Esophagus squamous epithelium (tissue), 5 donors: Measurements from ENCODE around the gene MYL6. TPM values are rescaled to one million over a fixed set of nuclear protein-coding genes. Genes with fewer than 3 reads are reported as not detected.

ENCODE experiments used
- DNase-seq: peaks from one replicate; lab custom pipeline; 2025; lab: John Stamatoyannopoulos, UW
- H3K27ac ChIP-seq, 4 donors: fragments of 200-600 bp; sonication (generic); one replicate each; pipeline ENCODE4 v1.5.1; 2016 to 2019; ENCODE audit warnings: mild to moderate bottlenecking in 1 of 4
- H3K27me3 ChIP-seq, 4 donors: fragments of 200-600 bp; sonication (generic); 1 replicate in 3 of 4; 2 replicates in 1 of 4; pipeline versions ENCODE4 v1.5.1 to v1.6.0; 2017 to 2021; ENCODE audit warnings: antibody characterized with exemption in 1 of 4
- H3K36me3 ChIP-seq, 3 donors: fragments of 200-600 bp; sonication (generic); one replicate each; pipeline ENCODE4 v1.5.1; 2016 to 2019
- H3K4me1 ChIP-seq, 3 donors: fragments of 200-600 bp; sonication (generic); one replicate each; pipeline ENCODE4 v1.5.1; 2017 to 2019
- H3K4me3 ChIP-seq, 4 donors: fragments of 200-600 bp; sonication (generic); 1 replicate in 3 of 4; 2 replicates in 1 of 4; pipeline ENCODE4 v1.5.1; 2016 to 2019; ENCODE audit warnings: mild to moderate bottlenecking in 2 of 4, moderate library complexity in 1 of 4
- H3K9me3 ChIP-seq, 3 donors: fragments of 200-600 bp; sonication (generic); one replicate each; pipeline ENCODE4 v1.5.1; 2016 to 2019
- CTCF ChIP-seq, 6 experiments: fragments of 450-650 bp in 4 of 6; fragments of 200-600 bp in 2 of 6; sonication (generic) in 2 of 6; IDR thresholded peaks; one replicate each; pipeline ENCODE4 v1.5.1; 2016 to 2019; ENCODE audit warnings: antibody characterized with exemption in 6 of 6, mild to moderate bottlenecking in 4 of 6, moderate library complexity in 4 of 6
- POLR2A ChIP-seq, 4 donors: fragments of 450-650 bp; IDR thresholded peaks; one replicate each; pipeline ENCODE4 v1.6.1; 2017; ENCODE audit warnings: antibody characterized with exemption in 4 of 4, mild to moderate bottlenecking in 4 of 4, moderate library complexity in 3 of 4
- WGBS, 2 donors: methylation state at CpG; one replicate each; pipeline ENCODE4 v1.1.5; 2018; 5-methylcytosine and 5-hydroxymethylcytosine counted together
- intact Hi-C: fragments of 100-400 bp; cut with DNase I; formaldehyde crosslinking; loops from one replicate; pipeline ENCODE4 v1.15.0; 2022
- total RNA-seq, 4 donors: library from RNA; depleted of rRNA; stranded (reverse); fragments of >200 nt; gene quantifications; one replicate each; pipeline ENCODE4 v1.1.0, GENCODE V29; 2016
- donor health status: DM: yes; HTN: yes; CAD: no.

MYL6 gene
- total RNA-seq, 4 donors from 2014 or later: 1,011 to 2,279 (median 1,490) TPM

- no peaks in the 10 kb centered on the region for H3K9me3 ChIP-seq
- H3K27me3 ChIP-seq: no peaks in the 10 kb centered on the region
- H3K27ac ChIP-seq: no peak overlapping the region
- DNase-seq: no peak
- TF ChIP-seq CTCF (IDR thresholded peaks at IDR 0.05) (no peak), POLR2A (IDR thresholded peaks at IDR 0.05) (no peak)
- 93% methylated on average over 11 to 13 of the region's 14 CpGs for WGBS, 2 donors
- H3K36me3 ChIP-seq: peaks cover 42 to 100% (median 62%) of the 10 kb centered on the region in 3 donors
- intact Hi-C loops: no loop called here
- H3K4me3 ChIP-seq: no peak overlapping the region
- H3K4me1 ChIP-seq: peaks cover 0 to 10% (median 0%) of the 10 kb centered on the region in 3 donors
Observed at GRCh38 chr12:56137853-56138571, 20.1 kb upstream of the MYL6 start.

- peak overlapping the region in 3 of 4 donors; percentile 54 to 67 (median 58) for H3K27ac ChIP-seq
- WGBS, 2 donors: 82 to 83% methylated on average over 10 to 12 of the region's 19 CpGs
- peaks cover 26 to 82% (median 40%) of the 10 kb centered on the region in 3 donors for H3K36me3 ChIP-seq
- H3K4me1 ChIP-seq: peaks cover 0 to 44% (median 7%) of the 10 kb centered on the region in 3 donors
- no peak for DNase-seq
- intact Hi-C loops: no loop called here
- H3K9me3 ChIP-seq: no peaks in the 10 kb centered on the region
- H3K4me3 ChIP-seq: no peak overlapping the region
- no peaks in the 10 kb centered on the region for H3K27me3 ChIP-seq
- TF ChIP-seq CTCF (IDR thresholded peaks at IDR 0.05): no peak
- no peak for TF ChIP-seq POLR2A (IDR thresholded peaks at IDR 0.05)
Observed at GRCh38 chr12:56141946-56142784, 16.0 kb upstream of the MYL6 start.

GRCh38 chr12:56143217-56143616, 14.9 kb upstream of the MYL6 start:
- Histone ChIP-seq H3K27ac (peak overlapping the region in 3 of 4 donors; percentile 54 to 67 (median 58)), H3K4me3 (no peak overlapping the region), H3K27me3 (no peaks in the 10 kb centered on the region), H3K4me1 (peaks cover 0 to 47% (median 9%) of the 10 kb centered on the region in 3 donors), H3K9me3 (no peaks in the 10 kb centered on the region), H3K36me3 (peaks cover 22 to 71% (median 31%) of the 10 kb centered on the region in 3 donors)
- TF ChIP-seq CTCF (IDR thresholded peaks at IDR 0.05): no peak
- TF ChIP-seq POLR2A (IDR thresholded peaks at IDR 0.05): no peak
- no peak for DNase-seq
- 36 to 48% methylated on average over 3 to 4 of the region's 4 CpGs for WGBS, 2 donors
- intact Hi-C loops: no loop called here

- TF ChIP-seq CTCF (IDR thresholded peaks at IDR 0.05): no peak
- TF ChIP-seq POLR2A (IDR thresholded peaks at IDR 0.05): no peak
- intact Hi-C loops: no loop called here
- H3K4me3 ChIP-seq: no peak overlapping the region
- H3K4me1 ChIP-seq: peaks cover 0 to 47% (median 9%) of the 10 kb centered on the region in 3 donors
- H3K36me3 ChIP-seq: peaks cover 22 to 65% (median 26%) of the 10 kb centered on the region in 3 donors
- H3K9me3 ChIP-seq: no peaks in the 10 kb centered on the region
- 69 to 73% methylated on average over 7 to 8 of the region's 8 CpGs for WGBS, 2 donors
- peak overlapping the region in 3 of 4 donors; percentile 54 to 67 (median 58) for H3K27ac ChIP-seq
- no peaks in the 10 kb centered on the region for H3K27me3 ChIP-seq
- DNase-seq: no peak
Observed at GRCh38 chr12:56143870-56144269, 14.3 kb upstream of the MYL6 start.
